PC-9 (cell line): Measurements from ENCODE around the gene C14orf93. TPM values are rescaled to one million over a fixed set of nuclear protein-coding genes. Genes with fewer than 3 reads are reported as not detected.
"Not testable (repeated sequence)": the region's sequence is repeated elsewhere in the genome, so short reads cannot be mapped to it uniquely, and the experiment has no call there.

Experiments
- BruUV-seq: library from RNA; stranded (reverse); fragments of 400-500 nt; replicated peaks from 2 replicates; lab custom pipeline; 2021; lab: Mats Ljungman, UMichigan
- CTCF ChIA-PET: fragments of 300-600 bp; sonication (Branson Sonifier 250); formaldehyde crosslinking; loops from one replicate; lab custom pipeline; 2022; ENCODE audit warnings: antibody characterized with exemption; lab: Charles Lee
- POLR2A ChIA-PET: fragments of 300-600 bp; sonication (Branson Sonifier 250); formaldehyde crosslinking; loops from one replicate; lab custom pipeline; 2022; ENCODE audit warnings: antibody characterized with exemption; ENCODE audit not compliant: unreplicated experiment; lab: Charles Lee
- DNase-seq, 2 experiments: peaks; one replicate each; pipeline versions ENCODE4 v3.0.0 to v3.0.0-alpha.2; 2015 to 2022; ENCODE audit warnings: mixed read lengths in 1 of 2
- H2AFZ ChIP-seq: fragments of 200-600 bp; sonication (generic); 2 replicates; pipeline ENCODE4 v1.8.1; 2017; ENCODE audit warnings: antibody characterized with exemption
- H3F3A ChIP-seq: fragments of 200-600 bp; sonication (generic); 2 replicates; pipeline ENCODE4 v1.8.1; 2017; ENCODE audit warnings: antibody characterized with exemption, mild to moderate bottlenecking, low read depth; ENCODE audit not compliant: insufficient read depth
- H3K27ac ChIP-seq: fragments of 200-600 bp; sonication (generic); 2 replicates; pipeline ENCODE4 v1.6.1; 2016; ENCODE audit warnings: mixed run types
- H3K27me3 ChIP-seq: fragments of 200-600 bp; sonication (generic); 2 replicates; pipeline ENCODE4 v1.6.1; 2016; ENCODE audit warnings: low read depth, mixed run types; ENCODE audit not compliant: insufficient read depth
- H3K36me3 ChIP-seq: fragments of 200-600 bp; sonication (generic); 2 replicates; pipeline ENCODE4 v1.6.1; 2016; ENCODE audit warnings: low read depth, mixed run types
- H3K4me1 ChIP-seq: fragments of 200-600 bp; sonication (generic); replicated peaks from 2 replicates; pipeline ENCODE4 v1.6.1; 2016; ENCODE audit warnings: mixed run types; ENCODE audit not compliant: insufficient read depth
- H3K4me2 ChIP-seq: fragments of 200-600 bp; sonication (generic); 2 replicates; pipeline ENCODE4 v1.6.1; 2017; ENCODE audit warnings: mixed run types
- H3K4me3 ChIP-seq: fragments of 200-600 bp; sonication (generic); 2 replicates; pipeline ENCODE4 v1.6.1; 2016; ENCODE audit warnings: mixed run types
- H3K79me2 ChIP-seq: fragments of 200-600 bp; sonication (generic); 2 replicates; pipeline ENCODE4 v1.6.1; 2017; ENCODE audit warnings: low read depth, mixed run types
- H3K9me2 ChIP-seq: fragments of 200-600 bp; sonication (generic); 2 replicates; pipeline ENCODE4 v1.8.1; 2017; ENCODE audit warnings: mild to moderate bottlenecking; ENCODE audit not compliant: insufficient read depth
- H3K9me3 ChIP-seq: fragments of 200-600 bp; sonication (generic); 2 replicates; pipeline ENCODE4 v1.8.1; 2016; ENCODE audit warnings: low read depth; ENCODE audit not compliant: insufficient read depth
- H4K20me1 ChIP-seq: fragments of 200-600 bp; sonication (generic); 2 replicates; pipeline ENCODE4 v1.8.1; 2017; ENCODE audit not compliant: insufficient read depth
- EZH2 ChIP-seq: fragments of 200-600 bp; sonication (generic); IDR thresholded peaks from 2 replicates; pipeline ENCODE4 v1.8.0; 2017; ENCODE audit warnings: antibody characterized with exemption, low read depth
- intact Hi-C: fragments of 100-400 bp; cut with micrococcal nuclease; formaldehyde crosslinking; loops from one replicate; pipeline ENCODE4 v1.10.0; 2022; ENCODE audit not compliant: unreplicated experiment
- total RNA-seq: library from RNA; stranded (reverse); gene quantifications from 2 replicates; pipeline ENCODE4 v1.2.3, GENCODE V29; 2021
- TF ChIP-seq, protein P1 (sequence below): fragments of 200-600 bp; sonication (generic); conservative IDR thresholded peaks from 2 replicates; pipeline ENCODE4 v1.6.1; 2017; ENCODE audit warnings: mixed run types, antibody characterized with exemption, mild to moderate bottlenecking, moderate library complexity

Gene C14orf93
- total RNA-seq, 1 experiment from 2014 or later, result 13.9 TPM

DNA sequence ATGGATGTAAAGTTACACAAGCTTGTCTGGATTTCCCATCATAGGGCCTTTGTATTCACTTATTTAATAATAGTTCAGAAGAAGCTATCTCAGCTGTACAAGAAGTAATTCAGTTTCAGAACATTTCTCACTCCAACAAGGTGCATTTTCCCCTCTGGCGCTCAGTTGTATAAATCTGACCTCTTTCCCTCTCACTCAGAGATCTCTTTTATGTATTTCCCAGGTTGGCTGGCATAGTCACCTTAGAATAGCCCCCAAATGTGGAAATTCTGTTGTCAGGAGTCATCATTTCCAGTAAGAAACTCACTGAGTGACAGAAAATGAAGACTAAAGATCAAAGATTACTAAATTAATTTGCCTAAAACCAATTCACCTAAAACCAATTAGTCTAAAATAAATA is 38.8 kb downstream of the C14orf93 start:
- TF ChIP-seq EZH2, result no peak
- TF ChIP-seq, protein P1, sequence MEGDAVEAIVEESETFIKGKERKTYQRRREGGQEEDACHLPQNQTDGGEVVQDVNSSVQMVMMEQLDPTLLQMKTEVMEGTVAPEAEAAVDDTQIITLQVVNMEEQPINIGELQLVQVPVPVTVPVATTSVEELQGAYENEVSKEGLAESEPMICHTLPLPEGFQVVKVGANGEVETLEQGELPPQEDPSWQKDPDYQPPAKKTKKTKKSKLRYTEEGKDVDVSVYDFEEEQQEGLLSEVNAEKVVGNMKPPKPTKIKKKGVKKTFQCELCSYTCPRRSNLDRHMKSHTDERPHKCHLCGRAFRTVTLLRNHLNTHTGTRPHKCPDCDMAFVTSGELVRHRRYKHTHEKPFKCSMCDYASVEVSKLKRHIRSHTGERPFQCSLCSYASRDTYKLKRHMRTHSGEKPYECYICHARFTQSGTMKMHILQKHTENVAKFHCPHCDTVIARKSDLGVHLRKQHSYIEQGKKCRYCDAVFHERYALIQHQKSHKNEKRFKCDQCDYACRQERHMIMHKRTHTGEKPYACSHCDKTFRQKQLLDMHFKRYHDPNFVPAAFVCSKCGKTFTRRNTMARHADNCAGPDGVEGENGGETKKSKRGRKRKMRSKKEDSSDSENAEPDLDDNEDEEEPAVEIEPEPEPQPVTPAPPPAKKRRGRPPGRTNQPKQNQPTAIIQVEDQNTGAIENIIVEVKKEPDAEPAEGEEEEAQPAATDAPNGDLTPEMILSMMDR, result no peak
- Histone ChIP-seq H3K27me3 (no peaks in the 10 kb centered on the region), H3K27ac (no peak overlapping the region), H3K4me1 (peaks cover 3% of the 10 kb centered on the region; the same call in 1 of the 2 replicates), H3K9me3 (no peaks in the 10 kb centered on the region), H4K20me1 (no peaks in the 10 kb centered on the region), H3K4me3 (no peak overlapping the region), H3F3A (no peaks in the 10 kb centered on the region; the same call in none of the 2 replicates), H3K79me2 (no peaks in the 10 kb centered on the region), H3K4me2 (no peak overlapping the region), H3K9me2 (no peaks in the 10 kb centered on the region), H2AFZ (no peak overlapping the region), H3K36me3 (peaks cover 5% of the 10 kb centered on the region)
- POLR2A ChIA-PET, result no interaction called here
- intact Hi-C loops, result no loop called here
- BruUV-seq, result no TSS peak
- no peak for DNase-seq
- CTCF ChIA-PET, result no interaction called here

DNA sequence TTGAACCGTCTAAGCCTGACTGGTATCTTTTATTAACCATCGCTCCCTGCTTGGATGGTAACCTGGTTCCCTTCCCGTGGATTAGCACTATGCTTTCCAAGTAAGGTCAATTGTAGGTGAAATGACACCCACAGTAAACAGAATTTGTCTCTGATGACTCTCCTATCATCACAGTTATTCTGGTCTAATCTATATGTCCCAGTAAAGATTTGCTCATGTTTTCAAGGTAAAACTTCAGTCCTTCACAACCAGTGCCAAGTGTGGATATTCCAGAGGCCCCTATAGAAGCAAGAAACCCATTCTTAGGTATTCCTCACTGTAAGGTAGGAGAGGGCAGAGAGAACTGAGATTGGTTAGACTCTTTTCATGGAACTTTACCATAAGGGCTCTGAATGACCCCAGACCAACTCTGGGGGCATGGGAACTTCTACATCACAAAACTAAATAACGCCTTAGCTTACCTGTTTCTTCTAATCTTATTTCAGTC is 43.1 kb downstream of the C14orf93 start:
- no peaks in the 10 kb centered on the region for H3K9me2 ChIP-seq
- no peaks in the 10 kb centered on the region for H4K20me1 ChIP-seq
- no peaks in the 10 kb centered on the region; the same call in 1 of the 2 replicates for H3F3A ChIP-seq
- H3K9me3 ChIP-seq, result no peaks in the 10 kb centered on the region
- TF ChIP-seq, protein P1, result no peak
- TF ChIP-seq EZH2, result no peak
- no peaks in the 10 kb centered on the region for H3K36me3 ChIP-seq
- H3K27ac ChIP-seq, result no peak overlapping the region
- intact Hi-C loops, result no loop called here
- H3K4me2 ChIP-seq, result no peak overlapping the region
- ChIA-PET CTCF (no interaction called here), POLR2A (no interaction called here)
- no peak overlapping the region for H2AFZ ChIP-seq
- H3K79me2 ChIP-seq, result no peaks in the 10 kb centered on the region
- H3K27me3 ChIP-seq, result no peaks in the 10 kb centered on the region
- H3K4me3 ChIP-seq, result no peak overlapping the region
- no TSS peak for BruUV-seq
- no peak for DNase-seq
- no peaks in the 10 kb centered on the region for H3K4me1 ChIP-seq

DNA sequence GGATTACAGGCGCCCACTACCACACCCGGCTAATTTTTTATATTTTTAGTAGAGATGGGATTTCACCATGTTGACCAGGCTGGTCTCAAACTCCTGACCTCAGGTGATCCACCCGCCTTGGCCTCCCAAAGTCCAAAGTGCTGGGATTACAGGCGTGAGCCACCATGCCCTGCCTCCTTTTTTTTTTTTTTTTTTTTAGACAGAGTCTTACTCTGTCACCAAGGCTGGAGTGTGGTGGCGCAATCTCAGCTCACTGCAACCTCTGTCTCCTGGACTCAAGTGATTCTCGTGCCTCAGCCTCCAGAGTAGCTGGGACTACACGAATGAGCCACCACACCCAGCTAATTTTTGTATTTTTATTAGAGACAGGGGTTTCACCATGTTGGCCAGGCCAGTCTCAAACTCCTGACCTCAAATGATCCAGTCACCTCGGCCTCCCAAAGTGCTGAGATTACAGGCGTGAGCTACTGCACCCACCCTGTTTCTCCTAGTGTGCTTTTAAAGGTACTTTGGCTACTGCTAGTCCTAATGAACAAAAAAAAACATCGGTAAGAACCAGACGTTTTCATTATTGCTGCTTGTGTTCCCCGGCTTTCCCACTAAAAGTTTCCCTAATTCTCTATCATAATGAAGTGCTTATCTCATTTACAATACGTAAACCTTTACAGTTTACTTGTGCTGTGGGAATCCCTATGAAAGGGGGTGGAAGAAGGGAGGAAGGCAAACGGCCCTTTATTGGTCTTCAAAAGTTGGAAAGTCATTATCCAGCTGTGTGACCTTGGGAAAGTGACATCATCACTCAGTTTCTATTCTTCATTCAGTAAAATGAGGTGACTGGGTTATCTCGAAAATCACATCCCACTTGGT is 43.8 kb downstream of the C14orf93 start:
- POLR2A ChIA-PET, result interaction anchor here (0.6 kb wide), 1 partner anchor 41 kb away, joined by 3 read pairs; no protein-coding TSS in a partner anchor
- not testable (repeated sequence) for H3K4me3 ChIP-seq

More for the DNA sequence above, 43.8 kb downstream of the C14orf93 start:
- BruUV-seq, H4K20me1 ChIP-seq, H3K27ac ChIP-seq, H3K9me2 ChIP-seq, H3K4me2 ChIP-seq, H3K36me3 ChIP-seq, H3K27me3 ChIP-seq, H3K79me2 ChIP-seq, H3K9me3 ChIP-seq, DNase-seq, intact Hi-C loops, H2AFZ ChIP-seq, H3K4me1 ChIP-seq, H3F3A ChIP-seq: not testable (repeated sequence)
- CTCF ChIA-PET, result interaction anchor here (0.7 kb wide), 1 partner anchor 63 kb away, joined by 3 read pairs; no protein-coding TSS in a partner anchor
